Lower leg skin (tissue), 3 donors: ENCODE measurements around the gene ZFYVE21.

Experiments
- CTCF ChIP-seq, 3 donors: fragments of 450-650 bp; IDR thresholded peaks; one replicate each; pipeline ENCODE4 v1.5.1; 2016; ENCODE audit warnings: antibody characterized with exemption in 3 of 3, mild to moderate bottlenecking in 3 of 3, moderate library complexity in 2 of 3
- POLR2A ChIP-seq, 2 donors: fragments of 450-650 bp; IDR thresholded peaks; one replicate each; pipeline ENCODE4 v1.6.1; 2016 to 2017; ENCODE audit warnings: antibody characterized with exemption in 2 of 2, mild to moderate bottlenecking in 1 of 2, moderate library complexity in 1 of 2

- TF ChIP-seq CTCF (IDR thresholded peaks at IDR 0.05) (no peak), POLR2A (IDR thresholded peaks at IDR 0.05) (no peak)
Measured at GRCh38 chr14:103745424-103745823, 29.8 kb downstream of the ZFYVE21 start.
